Skeletal muscle tissue (tissue), 4 donors: ENCODE measurements around the gene OIP5. TPM values are rescaled to one million over a fixed set of nuclear protein-coding genes. Genes with fewer than 3 reads are reported as not detected.
"Not testable (repeated sequence)": the region's sequence is repeated elsewhere in the genome, so short reads cannot be mapped to it uniquely, and the experiment has no call there.

ENCODE experiments used
- H3K27ac ChIP-seq: one replicate; pipeline ENCODE4 v1.7.0; 2013; ENCODE audit warnings: mild to moderate bottlenecking, low read depth, low read length, inconsistent platforms
- H3K27me3 ChIP-seq, 3 donors: one replicate each; pipeline ENCODE4 v1.7.0; 2013; ENCODE audit warnings: low read length in 3 of 3; ENCODE audit not compliant: control insufficient read depth in 3 of 3, insufficient read depth in 3 of 3
- H3K36me3 ChIP-seq, 3 donors: one replicate each; pipeline ENCODE4 v1.7.0; 2013; ENCODE audit warnings: low read length in 3 of 3; ENCODE audit not compliant: control insufficient read depth in 3 of 3, insufficient read depth in 3 of 3
- H3K4me1 ChIP-seq, 3 donors: one replicate each; pipeline ENCODE4 v1.7.0; 2013; ENCODE audit warnings: low read length in 3 of 3, mild to moderate bottlenecking in 3 of 3; ENCODE audit not compliant: control insufficient read depth in 3 of 3, insufficient read depth in 3 of 3
- H3K4me3 ChIP-seq, 3 donors: one replicate each; pipeline ENCODE4 v1.7.0; 2013; ENCODE audit warnings: low read length in 3 of 3
- H3K9ac ChIP-seq, 3 donors: one replicate each; pipeline ENCODE4 v1.7.0; 2013; ENCODE audit warnings: low read length in 3 of 3, mild to moderate bottlenecking in 3 of 3, moderate library complexity in 2 of 3, low read depth in 1 of 3
- H3K9me3 ChIP-seq, 3 donors: one replicate each; pipeline ENCODE4 v1.7.0; 2013; ENCODE audit warnings: low read length in 3 of 3; ENCODE audit not compliant: control insufficient read depth in 3 of 3
- total RNA-seq: library from RNA; depleted of rRNA; stranded (reverse); fragments of >200 nt; gene quantifications from one replicate; pipeline ENCODE4 v1.2.3, GENCODE V29; 2014
- donor health status: Osteomylitis.

The OIP5 gene
- total RNA-seq, 1 donor from 2014 or later = 3.7 TPM

GRCh38 chr15:41337047-41337446 is 4.7 kb upstream of the OIP5 start:
- Histone ChIP-seq H3K27me3 (no peaks in the 10 kb centered on the region), H3K9ac (no peak overlapping the region), H3K4me3 (no peak overlapping the region), H3K4me1 (peaks cover 8 to 16% (median 13%) of the 10 kb centered on the region in 3 donors), H3K27ac (no peak overlapping the region), H3K36me3 (no peaks in the 10 kb centered on the region), H3K9me3 (no peaks in the 10 kb centered on the region)

GRCh38 chr15:41336549-41336948 is 4.2 kb upstream of the OIP5 start:
- Histone ChIP-seq H3K4me3 (no peak overlapping the region), H3K27me3 (no peaks in the 10 kb centered on the region), H3K4me1 (peaks cover 13 to 20% (median 16%) of the 10 kb centered on the region in 3 donors), H3K27ac (no peak overlapping the region), H3K9ac (no peak overlapping the region), H3K9me3 (no peaks in the 10 kb centered on the region), H3K36me3 (no peaks in the 10 kb centered on the region)

- Histone ChIP-seq H3K36me3 (no peaks in the 10 kb centered on the region), H3K9ac (no peak overlapping the region), H3K4me3 (no peak overlapping the region), H3K4me1 (peaks cover 14 to 21% (median 16%) of the 10 kb centered on the region in 3 donors), H3K27me3 (no peaks in the 10 kb centered on the region), H3K9me3 (no peaks in the 10 kb centered on the region), H3K27ac (no peak overlapping the region)
Measured at GRCh38 chr15:41334293-41335120, 2.1 kb upstream of the OIP5 start.

- Histone ChIP-seq H3K27ac (peak overlapping the region; percentile 90), H3K4me3 (peak overlapping the region; percentile 89 to 100 (median 92)), H3K9me3 (no peaks in the 10 kb centered on the region), H3K4me1 (peaks cover 14 to 21% (median 16%) of the 10 kb centered on the region in 3 donors), H3K27me3 (no peaks in the 10 kb centered on the region), H3K9ac (peak overlapping the region; percentile 81 to 89 (median 85)), H3K36me3 (no peaks in the 10 kb centered on the region)
Measured at GRCh38 chr15:41333026-41333562, 703 bp upstream of the OIP5 start.

GRCh38 chr15:41331833-41332193 is 578 bp downstream of the OIP5 start:
- Histone ChIP-seq H3K27me3 (no peaks in the 10 kb centered on the region), H3K9me3 (no peaks in the 10 kb centered on the region), H3K4me1 (peaks cover 14 to 18% (median 16%) of the 10 kb centered on the region in 3 donors), H3K4me3 (peak overlapping the region; percentile 89 to 100 (median 92)), H3K36me3 (peaks cover 0 to under 1% (median 0%) of the 10 kb centered on the region in 3 donors), H3K9ac (peak overlapping the region; percentile 79 to 86 (median 82)), H3K27ac (peak overlapping the region; percentile 69)

GRCh38 chr15:41331281-41331680 is 1.1 kb downstream of the OIP5 start:
- H3K9me3 ChIP-seq = no peaks in the 10 kb centered on the region
- peaks cover 14 to 18% (median 16%) of the 10 kb centered on the region in 3 donors for H3K4me1 ChIP-seq
- peak overlapping the region in 1 of 3 donors; percentile 86 for H3K9ac ChIP-seq
- peaks cover 0 to 5% (median 4%) of the 10 kb centered on the region in 3 donors for H3K36me3 ChIP-seq
- H3K27me3 ChIP-seq = no peaks in the 10 kb centered on the region
- peak overlapping the region in 2 of 3 donors; percentile 89 to 100 for H3K4me3 ChIP-seq
- H3K27ac ChIP-seq = peak overlapping the region; percentile 69

- H3K4me1 ChIP-seq = no peaks in the 10 kb centered on the region
- peaks cover 0 to 6% (median 4%) of the 10 kb centered on the region in 3 donors for H3K36me3 ChIP-seq
- H3K9ac ChIP-seq = no peak overlapping the region
- no peaks in the 10 kb centered on the region for H3K9me3 ChIP-seq
- no peaks in the 10 kb centered on the region for H3K27me3 ChIP-seq
- no peak overlapping the region for H3K27ac ChIP-seq
- H3K4me3 ChIP-seq = no peak overlapping the region
Measured at GRCh38 chr15:41323611-41324010, 8.8 kb downstream of the OIP5 start.

- H3K4me3 ChIP-seq, H3K27ac ChIP-seq, H3K27me3 ChIP-seq, H3K36me3 ChIP-seq, H3K9me3 ChIP-seq, H3K9ac ChIP-seq, H3K4me1 ChIP-seq: not testable (repeated sequence)
Measured at GRCh38 chr15:41320805-41321330, 11.5 kb downstream of the OIP5 start.

- peaks cover 0 to 2% (median 0%) of the 10 kb centered on the region in 3 donors for H3K36me3 ChIP-seq
- peak overlapping the region; percentile 84 for H3K27ac ChIP-seq
- H3K27me3 ChIP-seq = no peaks in the 10 kb centered on the region
- peak overlapping the region in 2 of 3 donors; percentile 18 to 68 for H3K9ac ChIP-seq
- H3K9me3 ChIP-seq = no peaks in the 10 kb centered on the region
- H3K4me1 ChIP-seq = peaks cover 0 to 15% (median 6%) of the 10 kb centered on the region in 3 donors
- peak overlapping the region in 1 of 3 donors; percentile 23 for H3K4me3 ChIP-seq
Measured at GRCh38 chr15:41309226-41309905, 23.0 kb downstream of the OIP5 start.
